H1 (cell line): ENCODE data around the gene ATXN2. TPM values are rescaled to one million over a fixed set of nuclear protein-coding genes. Genes with fewer than 3 reads are reported as not detected.

Experiments
- CTCF ChIA-PET: fragments of 300-600 bp; sonication (Branson Sonifier 250); formaldehyde crosslinking; loops from one replicate; lab custom pipeline; 2021; ENCODE audit not compliant: partially characterized antibody; lab: Charles Lee
- POLR2A ChIA-PET: fragments of 300-600 bp; sonication (Branson Sonifier 250); formaldehyde crosslinking; loops from one replicate; lab custom pipeline; 2021; ENCODE audit warnings: inconsistent platforms; ENCODE audit not compliant: partially characterized antibody; lab: Charles Lee
- DNase-seq, 2 experiments: peaks; one replicate each; pipeline versions ENCODE4 v3.0.0 to v3.0.0-alpha.2; 2010 to 2022; ENCODE audit warnings: low spot score in 2 of 2, low read depth in 1 of 2, mixed read lengths in 1 of 2
- FAIRE-seq: peaks from 2 replicates; lab custom pipeline; 2011; peaks lifted over from hg19 to GRCh38; lab: Jason Lieb, UNC
- H2AFZ ChIP-seq: 2 replicates; pipeline ENCODE4 v1.8.1; 2012; ENCODE audit warnings: low read length, inconsistent platforms
- H2AK5ac ChIP-seq: 2 replicates; pipeline ENCODE4 v1.6.1; 2013; ENCODE audit warnings: low read depth, low read length
- H2BK120ac ChIP-seq: replicated peaks from 2 replicates; pipeline ENCODE3; 2013; ENCODE audit warnings: low read depth, low read length, inconsistent platforms
- H2BK12ac ChIP-seq: 2 replicates; pipeline ENCODE4 v1.6.1; 2013; ENCODE audit warnings: low read depth, low read length
- H2BK15ac ChIP-seq: 2 replicates; pipeline ENCODE4 v1.6.1; 2013; ENCODE audit warnings: low read length
- H2BK20ac ChIP-seq: 2 replicates; pipeline ENCODE4 v1.6.1; 2013; ENCODE audit warnings: low read length
- H2BK5ac ChIP-seq: 2 replicates; pipeline ENCODE4 v1.6.1; 2013; ENCODE audit warnings: low read depth, low read length
- H3K14ac ChIP-seq: 2 replicates; pipeline ENCODE4 v1.6.1; 2013; ENCODE audit warnings: inconsistent platforms; ENCODE audit not compliant: insufficient read length
- H3K18ac ChIP-seq: 2 replicates; pipeline ENCODE4 v1.6.1; 2013; ENCODE audit warnings: low read length; ENCODE audit errors: extremely low read depth
- H3K23ac ChIP-seq: 2 replicates; pipeline ENCODE4 v1.6.1; 2013; ENCODE audit warnings: inconsistent platforms; ENCODE audit not compliant: insufficient read length
- H3K23me2 ChIP-seq: 2 replicates; pipeline ENCODE4 v1.6.1; 2013; ENCODE audit warnings: low read depth, low read length
- H3K27ac ChIP-seq: 2 replicates; pipeline ENCODE4 v1.6.1; 2011; ENCODE audit warnings: low read depth, low read length, inconsistent platforms
- H3K27me3 ChIP-seq, 4 experiments: replicated peaks in 1 of 4; 1 replicate in 1 of 4; 2 replicates in 3 of 4; pipeline versions ENCODE4 v1.6.1 to v1.8.1; 2011 to 2013; ENCODE audit warnings: low read length in 3 of 4, mild to moderate bottlenecking in 3 of 4, inconsistent platforms in 2 of 4, mixed read lengths in 2 of 4, moderate library complexity in 1 of 4; ENCODE audit not compliant: control insufficient read depth in 3 of 4, insufficient read depth in 3 of 4; ENCODE audit errors: extremely low read depth in 1 of 4
- H3K36me3 ChIP-seq, 4 experiments: 2 replicates each; pipeline versions ENCODE4 v1.6.1 to v1.8.1; 2011 to 2013; ENCODE audit warnings: mild to moderate bottlenecking in 4 of 4, low read length in 3 of 4, moderate library complexity in 2 of 4, control low read depth in 1 of 4, inconsistent platforms in 1 of 4; ENCODE audit not compliant: insufficient read depth in 4 of 4, control insufficient read depth in 2 of 4
- H3K4ac ChIP-seq: replicated peaks from 2 replicates; pipeline ENCODE3; 2013; ENCODE audit warnings: low read length, low read depth, mixed read lengths, inconsistent platforms; ENCODE audit not compliant: insufficient read length
- H3K4me1 ChIP-seq, 4 experiments: replicated peaks in 1 of 4; 1 replicate in 1 of 4; 2 replicates in 3 of 4; pipeline versions ENCODE4 v1.6.1 to v1.8.1; 2011 to 2013; ENCODE audit warnings: low read length in 3 of 4, inconsistent platforms in 2 of 4, mixed read lengths in 1 of 4; ENCODE audit not compliant: insufficient read depth in 4 of 4, control insufficient read depth in 3 of 4
- H3K4me2 ChIP-seq, 2 experiments: 2 replicates each; pipeline versions ENCODE4 v1.6.1 to v1.8.1; 2011 to 2013; ENCODE audit warnings: low read depth in 2 of 2, low read length in 2 of 2, control low read depth in 1 of 2, inconsistent platforms in 1 of 2, mild to moderate bottlenecking in 1 of 2; ENCODE audit not compliant: insufficient read depth in 1 of 2
- H3K4me3 ChIP-seq, 4 experiments: fragments of 200-600, 300-600 bp in 1 of 4; sonication (generic), shearing (Covaris generic), sonication (Bioruptor Twin) in 1 of 4; 2 replicates each; pipeline versions ENCODE4 v1.5.1 to v1.8.1; 2011 to 2016; ENCODE audit warnings: low read length in 4 of 4, low read depth in 3 of 4, control low read depth in 2 of 4, inconsistent platforms in 2 of 4, mild to moderate bottlenecking in 2 of 4, mixed read lengths in 1 of 4, moderate library complexity in 1 of 4; ENCODE audit not compliant: insufficient read depth in 2 of 4; ENCODE audit errors: extremely low read depth in 1 of 4
- H3K56ac ChIP-seq: replicated peaks from 2 replicates; pipeline ENCODE3; 2013; ENCODE audit warnings: low read depth, mild to moderate bottlenecking, mixed read lengths, low read length, inconsistent platforms; ENCODE audit not compliant: insufficient read length
- H3K79me1 ChIP-seq: 2 replicates; pipeline ENCODE4 v1.6.1; 2013; ENCODE audit warnings: low read depth, low read length, control low read depth
- H3K79me2 ChIP-seq, 2 experiments: 2 replicates each; pipeline versions ENCODE4 v1.6.1 to v1.8.1; 2012 to 2013; ENCODE audit warnings: low read length in 2 of 2, mild to moderate bottlenecking in 2 of 2, inconsistent platforms in 1 of 2; ENCODE audit not compliant: insufficient read depth in 2 of 2, control insufficient read depth in 1 of 2
- H3K9ac ChIP-seq, 4 experiments: replicated peaks in 1 of 4; 1 replicate in 1 of 4; 2 replicates in 3 of 4; pipeline versions ENCODE4 v1.6.1 to v1.8.1; 2011 to 2013; ENCODE audit warnings: low read depth in 3 of 4, low read length in 3 of 4, control low read depth in 2 of 4, mild to moderate bottlenecking in 2 of 4, moderate library complexity in 2 of 4, inconsistent platforms in 1 of 4; ENCODE audit errors: extremely low read depth in 1 of 4
- H3K9me3 ChIP-seq, 2 experiments: 2 replicates each; pipeline versions ENCODE4 v1.6.1 to v1.8.1; 2012 to 2013; ENCODE audit warnings: mild to moderate bottlenecking in 2 of 2, moderate library complexity in 2 of 2, control low read depth in 1 of 2, inconsistent platforms in 1 of 2, low read depth in 1 of 2, low read length in 1 of 2, mixed read lengths in 1 of 2; ENCODE audit not compliant: insufficient read depth in 2 of 2
- H4K20me1 ChIP-seq, 2 experiments: replicated peaks in 1 of 2; 2 replicates each; pipeline versions ENCODE3 to v1.8.1; 2011 to 2013; ENCODE audit warnings: inconsistent platforms in 2 of 2, low read length in 2 of 2, mild to moderate bottlenecking in 1 of 2; ENCODE audit not compliant: insufficient read depth in 2 of 2, control insufficient read depth in 1 of 2
- H4K5ac ChIP-seq: 2 replicates; pipeline ENCODE4 v1.6.1; 2013; ENCODE audit warnings: low read length, low read depth, mixed read lengths, inconsistent platforms; ENCODE audit not compliant: insufficient read length
- H4K8ac ChIP-seq: 2 replicates; pipeline ENCODE4 v1.8.0; 2013; ENCODE audit warnings: mild to moderate bottlenecking, moderate library complexity, low read length, inconsistent platforms; ENCODE audit not compliant: insufficient read depth; ENCODE audit errors: extremely low read depth
- H4K91ac ChIP-seq: replicated peaks from 2 replicates; pipeline ENCODE3; 2013; ENCODE audit warnings: low read length, mixed read lengths, inconsistent platforms; ENCODE audit not compliant: insufficient read length
- WGBS, 2 experiments: shearing (Covaris generic) in 1 of 2; methylation state at CpG; one replicate each; pipeline versions ENCODE4 v1.1.6 to v1.1.7; 2013 to 2015; ENCODE audit warnings: low lambda C conversion rate in 2 of 2, mixed read lengths in 2 of 2, inconsistent platforms in 1 of 2, low coverage in 1 of 2, missing lambda C conversion rate in 1 of 2; ENCODE audit not compliant: insufficient replicate concordance in 2 of 2, insufficient coverage in 1 of 2, insufficient read length in 1 of 2; ENCODE audit errors: extremely low coverage in 1 of 2, missing lambda C conversion rate in 1 of 2; 5-methylcytosine and 5-hydroxymethylcytosine counted together
- polyA plus RNA-seq, 7 experiments: library from polyadenylated mRNA; depleted of rRNA in 3 of 7; stranded (reverse) in 5 of 7; unstranded in 2 of 7; fragments of >200 nt in 5 of 7; fragments of 200-250 nt in 2 of 7; gene quantifications; 1 replicate in 5 of 7; 2 replicates in 1 of 7; 4 replicates in 1 of 7; pipeline versions ENCODE4 v1.2.1 to v1.2.3, GENCODE V29; 2011 to 2013; ENCODE audit warnings: missing spikeins in 2 of 7, mixed read lengths in 2 of 7
- total RNA-seq: library from RNA; stranded (reverse); fragmentation: NEBNext Ultra II Directional; extraction: Animal tissue kit (Norgen Biotek cat#: 25700); gene quantifications from 2 replicates; pipeline ENCODE4 v1.2.1, GENCODE V29; 2021

ATXN2 gene
- total and polyA plus RNA-seq, 2 of the 8 experiments (the other 6 are each of a cell fraction or from before 2014, with no cell fraction given): 46.6 to 80.7 TPM

GRCh38 chr12:111406474-111407376 lies 192.4 kb downstream of the ATXN2 start:
- no peaks in the 10 kb centered on the region for H3K9me3 ChIP-seq
- H2BK120ac ChIP-seq: no peak overlapping the region
- H4K8ac ChIP-seq: peak overlapping the region; percentile 93
- peak overlapping the region; percentile 42 to 78 (median 57); a peak in 6 of 7 replicates for H3K9ac ChIP-seq
- H2AK5ac ChIP-seq: no peak overlapping the region
- H2BK15ac ChIP-seq: no peak overlapping the region
- no peak overlapping the region for H4K5ac ChIP-seq
- H3K4me3 ChIP-seq: peak overlapping the region; percentile 74 to 93 (median 77)
- H2BK20ac ChIP-seq: no peak overlapping the region
- peak overlapping the region; percentile 90 for H3K18ac ChIP-seq
- 17% methylated on average over 27 of the region's 34 CpGs; no CpG with 5 or more reads in 1 of the 2 experiments for WGBS, 2 experiments
- peaks cover 8 to 60% (median 40%) of the 10 kb centered on the region in 4 experiments for H3K4me1 ChIP-seq
- H3K56ac ChIP-seq: peak overlapping the region; percentile 54
- H2BK5ac ChIP-seq: peak overlapping the region; percentile 52; the same call in 1 of the 2 replicates
- no peak overlapping the region for H3K27ac ChIP-seq
- 0 out of 2 replicates have a peak overlapping the region, but pooled peaks have one; percentile 39 for H2BK12ac ChIP-seq
- DNase-seq (no peak), FAIRE-seq (no peak)
- peaks cover 11% of the 10 kb centered on the region; the same call in 1 of the 2 replicates for H3K23me2 ChIP-seq
- H3K36me3 ChIP-seq: no peaks in the 10 kb centered on the region
- H2AFZ ChIP-seq: no peak overlapping the region
- peak overlapping the region; percentile 90 to 97 for H3K4me2 ChIP-seq
- no peak overlapping the region for H3K14ac ChIP-seq
- CTCF ChIA-PET: interaction anchor here (1.2 to 22.8 kb wide), 2 partner anchors 13 to 42 kb away, joined by 3 to 838 read pairs; no protein-coding TSS in a partner anchor
- peaks cover 14 to 15% of the 10 kb centered on the region in 2 experiments for H4K20me1 ChIP-seq
- no peaks in the 10 kb centered on the region for H3K27me3 ChIP-seq
- no peak overlapping the region for H3K23ac ChIP-seq
- H3K79me2 ChIP-seq: peaks cover 33 to 58% of the 10 kb centered on the region in 2 experiments
- peak overlapping the region; percentile 59 for H4K91ac ChIP-seq
- POLR2A ChIA-PET: interaction anchor here (0.7 to 6.4 kb wide), 7 partner anchors 14 to 469 kb away, joined by 3 to 64 read pairs (median 4); no protein-coding TSS in a partner anchor
- peaks cover 14% of the 10 kb centered on the region for H3K79me1 ChIP-seq
- H3K4ac ChIP-seq: no peak overlapping the region
